Common myeloid progenitor, CD34-positive (primary cell): Measurements from ENCODE around the gene LRRC55.

Source experiments
- CTCF ChIA-PET: fragments of 350-600 bp; sonication (Branson Sonifier 250); formaldehyde crosslinking; loops from one replicate; lab custom pipeline; 2021; ENCODE audit warnings: antibody characterized with exemption; lab: Charles Lee
- POLR2A ChIA-PET: fragments of 350-600 bp; sonication (Branson Sonifier 250); formaldehyde crosslinking; loops from one replicate; lab custom pipeline; 2021; ENCODE audit warnings: antibody characterized with exemption; lab: Charles Lee
- DNase-seq, 3 donors: peaks; one replicate each; pipeline versions ENCODE4 v3.0.0 to v3.0.0-alpha.2; 2013
- H3K27ac ChIP-seq, 2 experiments: 1 replicate in 1 of 2; 2 replicates in 1 of 2; pipeline ENCODE4 v1.7.0; 2013; ENCODE audit warnings: inconsistent platforms in 2 of 2, low read length in 2 of 2, mild to moderate bottlenecking in 2 of 2, low read depth in 1 of 2, moderate library complexity in 1 of 2; ENCODE audit not compliant: severe bottlenecking in 2 of 2, insufficient read depth in 1 of 2, poor library complexity in 1 of 2
- H3K27me3 ChIP-seq, 5 experiments: replicated peaks in 2 of 5; 1 replicate in 3 of 5; 2 replicates in 2 of 5; pipeline versions ENCODE4 v1.6.1 to v1.7.0; 2013; ENCODE audit warnings: low read length in 4 of 5, mild to moderate bottlenecking in 2 of 5, moderate library complexity in 2 of 5, inconsistent platforms in 1 of 5; ENCODE audit not compliant: insufficient read depth in 5 of 5, control insufficient read depth in 4 of 5
- H3K36me3 ChIP-seq, 4 experiments: 1 replicate in 2 of 4; 2 replicates in 2 of 4; pipeline versions ENCODE4 v1.6.1 to v1.7.0; 2013; ENCODE audit warnings: low read length in 3 of 4, control low read depth in 1 of 4, mild to moderate bottlenecking in 1 of 4; ENCODE audit not compliant: control insufficient read depth in 4 of 4, insufficient read depth in 4 of 4
- H3K4me1 ChIP-seq, 4 experiments: 1 replicate in 3 of 4; 2 replicates in 1 of 4; pipeline versions ENCODE4 v1.6.1 to v1.7.1; 2013; ENCODE audit warnings: low read length in 3 of 4, mild to moderate bottlenecking in 3 of 4, control low read depth in 1 of 4, inconsistent platforms in 1 of 4, moderate library complexity in 1 of 4; ENCODE audit not compliant: control insufficient read depth in 4 of 4, insufficient read depth in 4 of 4; ENCODE audit errors: control extremely low read depth in 1 of 4
- H3K4me3 ChIP-seq, 7 experiments: 1 replicate in 4 of 7; 2 replicates in 3 of 7; pipeline versions ENCODE4 v1.5.1 to v1.7.0; 2013; ENCODE audit warnings: mild to moderate bottlenecking in 7 of 7, low read length in 6 of 7, moderate library complexity in 6 of 7, inconsistent platforms in 2 of 7, low read depth in 2 of 7, control low read depth in 1 of 7; ENCODE audit not compliant: insufficient read depth in 4 of 7, control insufficient read depth in 1 of 7; ENCODE audit errors: extremely low read depth in 1 of 7
- H3K9me3 ChIP-seq, 5 experiments: 1 replicate in 4 of 5; 2 replicates in 1 of 5; pipeline versions ENCODE4 v1.6.1 to v1.7.1; 2013; ENCODE audit warnings: low read length in 4 of 5, mild to moderate bottlenecking in 2 of 5, inconsistent platforms in 1 of 5, low read depth in 1 of 5, moderate library complexity in 1 of 5; ENCODE audit not compliant: control insufficient read depth in 4 of 5, insufficient read depth in 2 of 5; ENCODE audit errors: control extremely low read depth in 1 of 5
- WGBS: methylation state at CpG from one replicate; pipeline ENCODE4 v1.1.5; 2013; ENCODE audit not compliant: insufficient coverage; 5-methylcytosine and 5-hydroxymethylcytosine counted together

The LRRC55 gene

DNA sequence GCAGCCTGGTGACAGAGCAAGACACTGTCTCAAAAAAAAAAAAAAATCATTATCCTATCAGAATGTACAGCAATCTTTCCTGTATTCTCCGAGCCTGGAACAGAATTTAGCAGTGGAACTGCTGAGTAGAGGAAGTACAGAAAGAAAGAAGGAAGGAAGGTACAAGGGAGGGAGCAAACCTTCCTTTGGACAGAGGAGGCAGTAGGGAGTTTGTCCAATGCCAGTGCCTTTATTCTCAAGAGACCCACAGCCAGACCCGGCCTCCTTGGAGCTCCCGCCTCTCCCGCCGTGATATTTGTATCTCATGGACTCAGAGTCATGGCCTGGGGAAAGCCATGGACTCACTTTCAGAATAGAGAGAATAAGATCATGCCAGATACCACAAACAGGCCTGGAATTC is 37.7 kb upstream of the LRRC55 start:
- no peak overlapping the region for H3K27ac ChIP-seq
- no peak for DNase-seq
- ChIA-PET POLR2A (no interaction called here), CTCF (no interaction called here)
- 46% methylated on average over 5 of the region's 5 CpGs for WGBS
- no peaks in the 10 kb centered on the region for H3K4me1 ChIP-seq
- no peaks in the 10 kb centered on the region for H3K36me3 ChIP-seq
- peaks cover 0 to 1% (median 0%) of the 10 kb centered on the region in 5 experiments for H3K9me3 ChIP-seq
- H3K4me3 ChIP-seq = no peak overlapping the region
- H3K27me3 ChIP-seq = peaks cover 3 to 90% (median 34%) of the 10 kb centered on the region in 5 experiments

DNA sequence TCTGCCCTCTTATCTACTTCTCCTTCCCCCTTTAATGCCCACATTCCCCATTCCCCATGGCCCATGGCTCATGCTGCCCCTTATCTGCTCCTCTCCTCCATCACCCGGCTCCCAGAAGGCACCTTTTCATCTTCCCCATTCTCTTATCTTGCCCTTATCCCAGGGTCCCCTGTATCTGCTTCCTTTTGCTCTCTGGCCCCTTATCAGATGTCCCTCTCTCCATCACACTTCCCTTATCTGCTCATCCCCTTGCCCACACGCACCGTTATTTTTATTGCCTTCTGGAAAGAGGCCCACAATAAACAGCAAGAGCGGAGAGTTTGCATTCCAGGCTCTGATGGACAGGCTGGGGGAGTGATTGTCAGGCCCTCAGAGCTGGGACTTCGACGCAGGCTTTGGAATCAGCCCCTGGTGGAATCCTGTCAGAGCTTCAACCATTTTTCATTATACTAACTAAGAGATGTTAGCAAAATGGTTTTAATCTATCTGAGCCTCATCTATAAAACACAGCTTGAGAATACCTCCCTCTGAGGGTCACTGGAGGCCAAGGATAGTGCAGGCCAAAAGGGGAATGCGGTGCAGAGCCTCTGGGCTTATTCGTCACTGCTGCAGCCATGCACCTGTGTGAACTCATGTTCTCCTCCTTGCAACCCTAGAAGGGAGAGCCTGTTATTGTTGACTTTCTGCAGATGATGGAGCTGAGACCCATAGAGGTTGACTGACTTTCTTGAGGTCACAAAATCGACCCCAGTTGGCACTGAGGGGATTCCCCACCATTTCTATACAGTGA is 37.0 kb upstream of the LRRC55 start:
- Histone ChIP-seq H3K36me3 (no peaks in the 10 kb centered on the region), H3K27ac (no peak overlapping the region), H3K4me3 (no peak overlapping the region), H3K4me1 (no peaks in the 10 kb centered on the region), H3K9me3 (peaks cover 0 to 1% (median 0%) of the 10 kb centered on the region in 5 experiments), H3K27me3 (peaks cover 3 to 92% (median 38%) of the 10 kb centered on the region in 5 experiments)
- no peak for DNase-seq
- WGBS = 45% methylated on average over 4 of the region's 9 CpGs
- ChIA-PET POLR2A (no interaction called here), CTCF (interaction anchor here (0.9 kb wide), 1 partner anchor 27 kb away, joined by 3 read pairs; no protein-coding TSS in a partner anchor)

DNA sequence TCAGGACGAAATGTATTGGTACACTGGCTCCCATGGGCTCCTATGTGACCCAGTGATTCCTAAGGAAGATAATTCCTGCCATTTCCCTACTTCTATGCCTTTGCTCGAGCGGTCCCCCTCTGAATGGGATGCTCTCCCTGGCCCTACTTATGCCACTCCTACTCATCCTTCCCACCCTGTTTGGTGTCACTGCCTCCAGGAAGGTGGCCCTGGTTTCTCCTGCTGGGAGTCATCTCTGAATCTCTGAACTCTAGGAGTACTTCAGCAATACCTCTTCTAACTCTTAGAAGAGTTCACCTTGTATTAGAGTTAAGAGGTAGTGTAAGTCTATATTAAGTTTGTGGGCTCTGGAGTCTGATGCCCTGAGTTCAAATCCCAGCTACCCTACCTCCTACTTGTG is 35.5 kb upstream of the LRRC55 start:
- no peaks in the 10 kb centered on the region for H3K36me3 ChIP-seq
- DNase-seq = no peak
- no peaks in the 10 kb centered on the region for H3K4me1 ChIP-seq
- H3K4me3 ChIP-seq = no peak overlapping the region
- CTCF ChIA-PET = interaction anchor here (3.6 kb wide), 1 partner anchor 103 kb away, joined by 12 read pairs; no protein-coding TSS in a partner anchor
- no peak overlapping the region for H3K27ac ChIP-seq
- no peaks in the 10 kb centered on the region for H3K9me3 ChIP-seq
- H3K27me3 ChIP-seq = peaks cover 3 to 94% (median 43%) of the 10 kb centered on the region in 5 experiments
- 83% methylated on average over 3 of the region's 3 CpGs for WGBS
- POLR2A ChIA-PET = no interaction called here

DNA sequence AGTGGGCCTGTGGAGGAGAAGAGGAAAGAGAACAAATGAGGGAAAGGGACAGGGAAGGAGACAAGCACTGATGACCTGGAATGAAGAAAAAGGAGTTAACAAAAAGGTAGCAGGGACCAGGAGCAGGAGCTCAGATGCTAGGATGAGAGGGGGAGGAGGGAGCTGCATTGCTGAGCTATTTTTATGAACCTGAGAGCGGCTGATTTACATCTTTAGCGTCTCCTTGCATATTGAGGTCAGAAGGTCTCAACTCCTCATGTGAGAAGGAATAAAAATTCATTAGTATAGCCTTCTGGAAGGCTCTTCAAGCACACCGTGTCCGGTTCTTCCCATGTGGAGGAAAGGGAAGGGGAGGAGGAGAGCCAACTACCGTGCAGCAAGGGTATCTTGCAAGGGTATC is 33.1 kb upstream of the LRRC55 start:
- POLR2A ChIA-PET = no interaction called here
- no peaks in the 10 kb centered on the region for H3K4me1 ChIP-seq
- H3K4me3 ChIP-seq = no peak overlapping the region
- H3K9me3 ChIP-seq = peaks cover 0 to 1% (median 0%) of the 10 kb centered on the region in 5 experiments
- H3K27ac ChIP-seq = no peak overlapping the region
- WGBS = 94% methylated on average over 4 of the region's 5 CpGs
- DNase-seq = no peak
- CTCF ChIA-PET = interaction anchor here (3.6 kb wide), 1 partner anchor 101 kb away, joined by 12 read pairs; no protein-coding TSS in a partner anchor
- peaks cover 3 to 88% (median 52%) of the 10 kb centered on the region in 5 experiments for H3K27me3 ChIP-seq
- H3K36me3 ChIP-seq = no peaks in the 10 kb centered on the region

DNA sequence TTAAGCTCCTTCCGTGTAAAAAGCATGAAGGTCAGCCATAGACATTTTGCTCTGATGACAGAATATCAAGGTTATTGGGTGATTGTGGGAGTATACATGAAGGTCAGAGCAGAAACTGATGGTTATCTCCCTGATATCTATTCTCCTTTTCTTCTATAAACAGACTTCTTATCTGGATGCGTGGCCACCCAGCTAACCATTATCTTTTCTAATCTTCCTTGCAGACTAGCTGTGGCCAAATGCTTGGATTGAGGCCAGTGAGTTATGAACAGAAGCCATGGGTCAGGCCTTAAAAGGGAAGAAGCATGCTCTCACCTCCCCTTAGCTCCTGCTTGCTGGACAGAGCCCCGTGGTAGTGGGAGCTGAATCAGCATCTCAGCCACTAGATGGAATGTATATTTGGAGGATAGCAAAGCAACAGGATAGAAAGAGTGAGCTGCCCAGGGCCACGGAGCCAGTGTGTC is 31.3 kb upstream of the LRRC55 start:
- peaks cover 0 to 1% (median 0%) of the 10 kb centered on the region in 5 experiments for H3K9me3 ChIP-seq
- DNase-seq = no peak
- CTCF ChIA-PET = no interaction called here
- peaks cover 3 to 85% (median 47%) of the 10 kb centered on the region in 5 experiments for H3K27me3 ChIP-seq
- H3K36me3 ChIP-seq = no peaks in the 10 kb centered on the region
- no peak overlapping the region for H3K27ac ChIP-seq
- H3K4me1 ChIP-seq = peaks cover 0 to 1% (median under 1%) of the 10 kb centered on the region in 4 experiments
- no peak overlapping the region for H3K4me3 ChIP-seq
- 67% methylated on average over 1 of the region's 4 CpGs for WGBS
- POLR2A ChIA-PET = no interaction called here

DNA sequence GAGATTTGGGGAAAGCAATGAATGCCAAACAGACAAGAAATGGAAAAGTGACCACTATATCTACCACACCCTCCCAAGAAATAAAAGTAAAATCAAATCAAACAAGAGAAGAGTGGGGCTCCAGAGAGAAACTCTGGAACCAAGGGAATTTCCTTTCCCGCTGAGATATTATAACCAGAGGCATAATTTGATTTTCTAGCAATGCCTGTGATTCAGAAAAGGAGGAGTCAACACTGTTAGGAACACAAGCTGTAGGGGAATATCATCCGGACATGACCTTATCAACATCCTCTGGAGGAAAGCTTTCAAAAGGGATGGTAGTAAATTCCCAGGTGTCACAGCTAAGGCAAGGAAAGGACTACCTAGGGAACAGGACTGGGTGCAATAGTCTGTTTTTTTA is 29.6 kb upstream of the LRRC55 start:
- DNase-seq = no peak
- no peaks in the 10 kb centered on the region for H3K36me3 ChIP-seq
- H3K4me3 ChIP-seq = no peak overlapping the region
- peaks cover 0 to 5% (median 1%) of the 10 kb centered on the region in 4 experiments for H3K4me1 ChIP-seq
- H3K27me3 ChIP-seq = peaks cover 3 to 84% (median 47%) of the 10 kb centered on the region in 5 experiments
- CTCF ChIA-PET = no interaction called here
- no peak overlapping the region for H3K27ac ChIP-seq
- WGBS = 51% methylated on average over 2 of the region's 2 CpGs
- POLR2A ChIA-PET = no interaction called here
- H3K9me3 ChIP-seq = peaks cover 0 to 1% (median 0%) of the 10 kb centered on the region in 5 experiments

DNA sequence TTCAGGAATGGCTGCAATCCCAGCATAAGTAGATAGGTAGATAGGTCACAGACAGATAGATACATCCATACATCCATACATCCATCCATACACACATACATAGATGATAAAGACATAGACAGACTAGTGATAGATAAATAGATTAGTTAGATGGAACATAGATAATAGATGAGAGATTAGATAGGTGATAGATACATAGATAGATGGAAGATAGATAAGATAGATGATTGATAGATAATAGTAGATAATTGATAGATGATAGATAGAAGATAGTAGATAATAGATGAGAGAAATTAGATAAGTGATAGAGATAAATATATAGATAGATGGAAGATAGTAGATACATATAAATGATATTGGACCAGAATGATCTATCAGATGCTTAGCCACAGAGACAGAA is 28.3 kb upstream of the LRRC55 start:
- H3K27ac ChIP-seq = no peak overlapping the region
- CTCF ChIA-PET = interaction anchor here (2.4 kb wide), 1 partner anchor 95 kb away, joined by 7 read pairs; no protein-coding TSS in a partner anchor
- peaks cover 0 to 86% (median 42%) of the 10 kb centered on the region in 5 experiments for H3K27me3 ChIP-seq
- H3K9me3 ChIP-seq = peaks cover 0 to 1% (median 0%) of the 10 kb centered on the region in 5 experiments
- no peak for DNase-seq
- POLR2A ChIA-PET = no interaction called here
- H3K36me3 ChIP-seq = no peaks in the 10 kb centered on the region
- no peak overlapping the region for H3K4me3 ChIP-seq
- H3K4me1 ChIP-seq = peaks cover 0 to 5% (median 1%) of the 10 kb centered on the region in 4 experiments
